NCI-H1436 (cell line): ENCODE results near the gene SORT1.
A peak's percentile ranks its signal among the peaks of the same experiment; 100 is the strongest.
"Not testable (repeated sequence)": the region's sequence is repeated elsewhere in the genome, so short reads cannot be mapped to it uniquely, and the experiment has no call there.

Source experiments
- DNase-seq: peaks from one replicate; lab custom pipeline; 2025; lab: John Stamatoyannopoulos, UW

Gene SORT1

DNA sequence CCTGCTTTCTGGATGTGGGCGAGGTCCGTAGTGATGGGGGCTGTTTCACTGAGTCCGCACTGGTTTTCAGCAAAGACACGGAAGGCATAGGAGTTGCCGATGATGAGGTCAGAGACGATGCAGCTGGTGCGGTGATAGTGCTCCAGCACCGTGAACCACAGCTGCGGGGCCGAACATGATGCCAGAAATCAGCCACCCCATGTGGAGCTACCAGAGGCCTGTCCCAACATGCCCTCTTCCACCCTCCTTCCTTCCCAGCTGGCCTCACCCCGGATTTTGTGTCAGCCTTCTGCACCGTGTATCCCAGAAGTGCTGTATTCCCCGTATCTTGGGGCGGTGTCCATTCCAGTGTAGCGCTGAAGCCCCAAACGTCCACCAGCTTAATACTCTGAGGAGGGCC lies 100.9 kb downstream of the SORT1 start:
- no peak for DNase-seq

DNA sequence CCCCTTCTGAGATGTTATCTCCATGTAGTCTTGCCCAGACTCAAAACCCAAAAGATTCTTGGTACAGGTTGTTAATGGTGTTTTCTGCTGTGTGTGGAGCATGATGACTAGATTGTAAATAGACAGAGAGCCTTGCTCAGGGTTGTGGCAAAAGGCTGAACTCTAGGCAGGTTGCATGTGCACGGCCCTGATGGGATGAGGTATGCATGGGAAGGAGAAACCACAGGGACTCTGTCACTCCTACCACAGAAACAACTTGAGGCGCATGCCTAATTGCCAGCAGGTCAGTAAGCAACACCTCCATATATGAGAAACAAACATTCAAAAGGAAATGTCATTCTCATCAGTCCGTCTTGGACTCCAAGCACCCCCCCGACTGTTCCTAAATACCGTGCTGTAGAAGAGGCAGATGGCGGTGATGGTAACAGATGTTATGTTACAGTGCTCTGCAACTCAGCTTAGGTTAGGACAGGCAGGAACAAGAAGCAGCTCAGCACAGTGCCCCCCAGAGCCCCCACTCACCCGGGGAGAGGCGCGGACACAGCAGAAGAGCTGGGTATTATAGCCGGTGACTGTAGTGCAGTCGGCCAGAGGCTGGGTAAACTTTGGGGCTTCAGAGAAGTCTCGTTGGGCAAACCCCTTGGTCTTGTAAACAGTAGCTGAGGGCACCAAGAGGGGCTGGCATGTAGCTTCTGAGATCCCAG lies 101.9 kb downstream of the SORT1 start:
- no peak for DNase-seq

DNA sequence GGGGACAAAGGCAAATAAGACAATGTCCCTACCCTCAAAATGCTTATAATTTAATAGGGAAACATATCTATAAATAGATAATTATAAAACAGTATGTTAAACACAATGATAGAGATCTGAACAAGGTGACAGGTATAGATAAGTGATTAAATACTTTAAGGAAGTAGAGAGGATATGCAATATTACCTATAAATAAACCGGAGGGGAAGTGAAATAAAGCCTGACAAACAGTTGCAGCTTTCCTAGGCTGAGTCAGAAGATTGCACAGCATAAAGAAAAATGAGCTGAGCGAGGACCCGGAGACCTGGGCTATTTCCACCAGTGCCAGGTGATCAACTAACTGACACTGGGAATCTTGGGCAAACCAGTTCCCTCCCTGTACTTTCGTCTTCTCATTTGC lies 103.2 kb downstream of the SORT1 start:
- no peak for DNase-seq

DNA sequence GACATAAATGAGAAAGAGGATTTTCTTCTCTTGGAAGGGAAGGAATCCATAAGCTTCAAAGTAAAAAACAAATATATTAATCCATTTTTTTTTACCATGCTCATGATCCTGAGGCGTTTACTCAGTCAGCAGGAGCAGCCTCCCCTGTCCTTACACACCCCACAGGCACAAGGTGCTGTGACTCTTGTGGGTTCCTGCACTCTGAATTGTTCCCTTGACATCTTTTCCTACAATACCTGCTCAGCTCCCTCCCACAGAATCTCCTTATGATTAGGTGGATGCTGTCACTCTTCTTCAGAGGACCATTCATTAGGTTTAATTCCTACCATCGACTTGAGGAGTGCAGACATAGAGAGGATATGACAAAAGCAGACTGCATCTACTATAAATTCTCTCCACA lies 104.7 kb downstream of the SORT1 start:
- DNase-seq, result no peak

DNA sequence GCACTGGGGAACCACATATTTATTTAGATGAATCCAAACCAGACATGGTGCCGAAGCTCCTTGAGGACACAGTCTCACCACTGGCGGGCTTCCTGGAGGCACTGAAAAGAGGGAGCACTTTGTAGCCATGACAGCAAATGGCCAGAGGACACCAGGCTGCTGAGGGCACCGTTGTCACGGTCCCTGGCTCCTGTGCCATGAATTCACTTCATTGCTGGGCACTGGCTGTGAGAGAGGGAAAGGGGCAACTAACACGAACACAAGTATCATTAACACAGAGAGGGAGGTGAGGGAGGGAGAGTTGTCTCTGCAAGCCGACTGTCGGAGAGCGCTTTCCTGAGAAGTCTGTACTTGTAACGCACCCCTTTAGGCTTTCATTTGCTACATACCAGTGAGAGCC lies 105.4 kb downstream of the SORT1 start:
- DNase-seq, result no peak

DNA sequence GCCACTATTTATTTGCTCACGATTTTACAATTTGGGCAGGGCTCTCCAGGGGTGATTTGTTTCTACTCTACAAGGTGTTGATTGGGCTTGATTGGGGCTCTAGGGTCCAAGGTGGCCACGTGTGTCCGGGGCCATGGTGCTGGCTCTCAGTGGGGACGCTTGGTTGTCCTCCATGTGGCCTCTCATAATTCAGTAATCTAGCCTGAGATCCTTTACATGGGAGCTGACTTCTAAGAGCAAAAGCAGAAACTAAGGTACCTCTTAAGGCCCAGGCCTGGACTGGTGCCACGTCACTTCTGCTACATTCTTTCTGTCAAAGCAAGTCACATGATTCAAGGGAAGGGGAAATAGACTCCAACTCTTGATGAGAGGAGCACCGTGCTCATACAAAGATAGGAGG lies 106.7 kb downstream of the SORT1 start:
- DNase-seq, result no peak

DNA sequence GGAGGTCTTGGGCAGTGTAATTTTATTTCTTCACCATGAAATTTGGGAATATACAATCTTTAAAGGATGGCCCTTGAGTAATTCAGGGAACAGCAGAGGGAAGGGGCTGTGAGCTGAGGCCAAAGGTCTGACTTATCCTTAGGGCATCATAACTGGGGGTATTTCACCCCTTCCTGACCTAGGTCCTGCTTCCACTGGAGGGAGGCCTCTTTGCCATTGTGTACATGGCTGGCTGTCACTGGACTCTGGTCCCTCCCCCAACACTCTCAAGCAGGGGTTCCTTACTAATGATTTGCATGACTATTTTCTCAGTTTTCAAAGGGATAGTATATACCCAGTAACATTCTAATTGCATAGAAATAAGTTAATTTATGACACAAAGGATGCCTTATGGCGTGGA lies 107.6 kb downstream of the SORT1 start:
- DNase-seq, result no peak

DNA sequence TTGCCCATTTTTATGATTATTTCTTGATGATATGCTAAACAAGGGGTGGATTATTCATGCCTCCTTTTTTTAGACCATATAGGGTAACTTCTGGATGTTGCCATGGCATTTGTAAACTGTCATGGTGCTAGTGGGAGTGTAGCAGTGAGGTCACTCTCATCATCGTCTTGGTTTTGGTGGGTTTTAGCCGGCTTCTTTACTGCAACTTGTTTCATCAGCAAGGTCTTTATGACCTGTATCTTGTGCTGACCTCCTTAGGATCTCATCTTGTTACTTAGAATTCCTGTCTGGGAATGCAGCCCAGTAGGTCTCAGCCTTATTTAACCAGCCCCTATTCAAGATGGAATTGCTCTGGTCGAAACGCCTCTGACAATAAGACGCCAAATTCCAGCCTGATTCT lies 111.0 kb downstream of the SORT1 start:
- DNase-seq, result not testable (repeated sequence)

DNA sequence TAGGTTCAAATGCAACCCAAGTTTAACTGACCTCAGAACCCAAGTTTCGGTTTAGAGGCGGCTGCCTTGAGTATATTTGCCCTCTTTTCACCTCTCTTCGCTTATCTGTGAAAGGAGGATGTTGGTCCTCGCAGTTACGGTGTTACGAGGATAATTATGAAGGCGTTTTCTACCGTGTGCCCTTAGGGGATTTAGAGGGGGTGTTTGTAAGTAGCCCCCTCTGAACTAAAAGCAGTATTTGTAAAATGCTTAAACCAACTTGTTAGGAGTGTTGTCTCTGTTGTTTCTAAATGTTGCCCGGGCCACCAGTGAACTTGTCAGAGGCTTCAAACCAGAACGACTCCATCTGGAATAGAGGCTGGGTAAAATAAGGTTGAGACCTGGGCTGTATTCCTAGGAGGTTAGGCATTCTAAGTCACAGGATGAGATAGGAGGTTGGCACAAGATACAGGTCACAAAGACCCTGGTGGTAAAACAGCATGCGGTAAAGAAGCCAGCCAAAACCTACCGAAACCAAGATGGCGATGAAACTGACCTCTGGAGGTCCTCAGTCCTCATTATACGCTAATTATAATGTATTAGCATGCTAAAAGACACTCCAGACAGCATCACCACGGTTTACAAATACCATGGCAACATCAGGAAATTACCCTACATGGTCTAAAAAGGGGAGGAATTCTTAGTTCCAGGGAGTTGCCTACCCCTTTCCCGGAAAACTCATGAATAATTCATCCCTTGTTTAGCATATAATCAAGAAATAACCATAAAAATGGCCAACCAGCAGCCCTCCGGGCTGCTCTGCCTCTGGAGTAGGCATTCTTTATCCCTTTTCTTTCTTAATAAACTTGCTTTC lies 113.7 kb downstream of the SORT1 start:
- no peak for DNase-seq

DNA sequence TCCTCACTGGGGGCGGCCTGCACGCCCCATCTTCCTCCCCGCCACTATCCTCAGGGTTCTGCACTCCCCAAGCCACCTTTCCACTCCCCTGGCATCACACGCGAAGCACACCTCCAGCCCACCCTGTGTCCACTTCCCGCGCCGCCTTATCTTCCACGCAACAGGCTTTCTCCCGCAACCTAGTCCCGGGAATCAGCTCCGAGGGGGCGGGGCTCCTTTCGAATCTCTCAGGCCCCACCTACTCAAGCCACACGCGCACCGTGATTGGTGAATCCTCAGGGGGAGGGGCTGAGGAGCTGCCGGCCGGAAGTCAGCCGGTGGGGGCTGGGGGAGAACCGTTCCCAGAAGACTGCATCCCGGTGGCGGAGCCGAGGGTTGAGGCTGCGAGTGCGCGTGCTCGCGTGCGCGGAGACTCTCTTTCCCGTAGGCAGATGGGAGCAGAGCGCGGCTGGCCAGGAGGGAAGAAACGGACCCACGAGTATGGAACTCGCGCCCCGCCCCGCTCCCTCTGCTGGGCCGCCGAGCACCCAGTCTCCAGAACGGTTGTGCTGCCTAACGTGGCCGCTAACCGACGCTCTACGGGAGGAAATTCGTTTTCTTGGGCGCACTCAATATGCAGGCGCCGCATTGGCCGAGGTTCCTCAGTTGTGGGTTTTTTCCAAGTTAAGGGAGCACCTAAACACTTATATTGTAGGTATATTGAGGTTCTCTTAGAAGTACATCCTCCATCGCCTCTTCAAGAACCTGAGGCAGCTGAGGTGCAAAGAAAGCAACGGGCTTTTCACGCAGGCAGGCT lies 114.6 kb downstream of the SORT1 start, which contains the start of gene PSRC1:
Gene PSRC1 (minus strand): TSS at position 194 of the 796 bp plus-strand sequence.
- DNase-seq, result peak; percentile 96

DNA sequence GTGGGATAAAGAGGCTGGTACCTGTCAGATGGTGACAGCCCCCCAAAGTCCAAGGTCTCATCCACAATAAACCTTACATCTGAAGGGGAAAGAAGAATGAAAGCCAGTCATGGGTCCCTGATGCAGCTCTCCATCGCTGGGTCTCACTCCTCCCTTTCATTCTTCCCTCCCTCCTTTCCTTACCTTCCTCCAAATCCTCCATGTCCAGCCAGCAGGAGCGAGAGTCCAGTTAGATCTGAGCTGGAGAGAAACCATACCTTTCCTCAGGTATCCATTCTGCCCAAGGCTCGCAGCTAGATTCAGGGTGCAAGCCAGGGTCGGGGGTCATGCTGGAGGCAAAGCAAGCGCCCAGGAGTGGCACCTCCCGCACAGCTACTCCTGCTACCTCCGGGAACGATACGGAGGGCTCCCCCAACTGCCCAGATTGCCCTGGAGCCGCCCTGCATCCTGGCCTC lies 115.2 kb downstream of the SORT1 start:
- DNase-seq, result no peak

DNA sequence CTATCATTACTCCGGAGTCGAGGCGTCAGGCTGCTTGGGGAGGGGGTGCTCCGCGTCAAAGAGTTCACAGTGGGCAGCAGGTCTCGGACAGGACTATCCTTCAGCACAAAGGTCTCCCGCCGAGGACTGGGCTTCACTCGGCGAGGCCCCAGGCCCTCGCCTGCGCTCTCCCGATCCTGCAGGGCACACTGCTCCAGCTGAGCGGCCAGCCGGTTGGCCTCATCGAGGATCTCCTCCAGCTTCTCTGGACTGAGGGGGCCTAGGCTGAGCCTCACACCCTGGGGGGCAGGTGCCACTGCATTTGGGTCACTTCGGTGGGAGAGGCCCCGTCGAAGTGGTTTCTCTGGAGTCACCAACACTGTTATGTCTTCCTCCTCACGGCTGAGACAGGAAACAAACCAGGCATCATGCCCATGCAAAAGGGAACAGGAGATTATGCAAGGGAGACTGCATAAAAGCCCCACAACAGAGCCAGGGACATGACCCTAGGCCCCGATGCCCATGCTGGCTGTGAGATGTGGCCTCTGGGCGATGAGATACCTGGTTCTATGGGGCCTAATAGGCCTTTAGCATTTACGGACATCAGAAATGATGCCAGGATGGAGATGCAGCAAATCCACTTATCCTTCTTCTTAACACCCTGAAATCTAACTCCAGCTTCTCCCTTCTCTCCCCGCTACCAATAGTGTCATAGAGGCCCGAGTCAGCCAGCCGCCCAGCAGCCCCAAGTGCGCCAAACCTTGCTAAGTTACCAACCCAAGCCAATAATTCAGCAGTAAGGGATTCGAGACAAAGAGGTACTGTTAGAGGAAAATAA lies 115.8 kb downstream of the SORT1 start:
- DNase-seq, result no peak

DNA sequence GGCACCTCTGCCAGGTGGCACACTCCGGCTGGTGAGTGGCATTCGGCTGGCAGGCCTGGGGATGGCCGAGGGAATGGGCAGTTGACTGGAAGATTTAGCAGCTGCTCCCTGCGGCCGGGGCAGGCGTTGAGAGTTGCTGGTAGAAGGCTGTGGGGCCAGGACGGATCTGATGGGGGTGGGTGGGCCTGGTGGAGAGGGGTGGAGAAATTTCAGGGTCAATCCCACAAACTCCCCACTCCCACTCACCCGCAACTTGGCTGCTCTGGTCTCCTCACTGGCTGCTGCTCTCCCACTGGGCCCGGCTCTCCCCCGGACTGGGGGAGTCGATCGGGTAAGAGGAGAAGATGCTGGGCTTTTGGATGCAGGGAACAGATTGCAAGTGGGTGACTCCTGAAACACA lies 116.9 kb downstream of the SORT1 start:
- no peak for DNase-seq

DNA sequence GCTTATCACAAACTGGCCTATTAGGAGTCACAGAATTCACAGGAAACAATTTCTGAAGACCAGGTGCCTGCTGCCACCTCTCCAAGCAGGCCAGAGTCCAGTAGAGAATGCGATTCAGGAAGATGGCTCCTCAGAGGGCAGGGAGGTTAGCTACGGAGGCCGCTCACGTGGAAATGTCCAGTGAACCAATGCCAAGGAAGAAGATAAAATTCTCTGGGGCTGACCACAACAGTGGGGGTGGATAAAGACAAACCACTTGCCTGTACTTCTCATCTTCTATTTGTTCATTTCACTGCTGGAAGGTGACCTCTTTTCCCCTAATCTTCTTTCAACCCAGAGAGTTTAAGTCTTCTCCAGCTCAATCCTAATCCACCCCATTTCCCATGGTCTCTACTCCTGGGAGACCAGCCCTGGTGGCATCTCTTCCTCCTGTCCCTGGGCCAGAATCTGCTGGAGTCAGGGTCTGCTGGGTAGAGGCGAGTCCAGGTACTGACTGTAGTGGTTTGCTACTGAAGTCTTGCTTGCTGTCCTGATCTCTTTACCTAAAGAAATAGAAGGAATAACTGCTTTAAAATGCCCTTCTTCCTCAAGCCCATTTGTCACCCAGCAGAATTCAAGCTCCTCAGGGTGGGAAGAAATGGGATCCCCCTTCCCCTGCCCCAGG lies 118.0 kb downstream of the SORT1 start:
- no peak for DNase-seq

DNA sequence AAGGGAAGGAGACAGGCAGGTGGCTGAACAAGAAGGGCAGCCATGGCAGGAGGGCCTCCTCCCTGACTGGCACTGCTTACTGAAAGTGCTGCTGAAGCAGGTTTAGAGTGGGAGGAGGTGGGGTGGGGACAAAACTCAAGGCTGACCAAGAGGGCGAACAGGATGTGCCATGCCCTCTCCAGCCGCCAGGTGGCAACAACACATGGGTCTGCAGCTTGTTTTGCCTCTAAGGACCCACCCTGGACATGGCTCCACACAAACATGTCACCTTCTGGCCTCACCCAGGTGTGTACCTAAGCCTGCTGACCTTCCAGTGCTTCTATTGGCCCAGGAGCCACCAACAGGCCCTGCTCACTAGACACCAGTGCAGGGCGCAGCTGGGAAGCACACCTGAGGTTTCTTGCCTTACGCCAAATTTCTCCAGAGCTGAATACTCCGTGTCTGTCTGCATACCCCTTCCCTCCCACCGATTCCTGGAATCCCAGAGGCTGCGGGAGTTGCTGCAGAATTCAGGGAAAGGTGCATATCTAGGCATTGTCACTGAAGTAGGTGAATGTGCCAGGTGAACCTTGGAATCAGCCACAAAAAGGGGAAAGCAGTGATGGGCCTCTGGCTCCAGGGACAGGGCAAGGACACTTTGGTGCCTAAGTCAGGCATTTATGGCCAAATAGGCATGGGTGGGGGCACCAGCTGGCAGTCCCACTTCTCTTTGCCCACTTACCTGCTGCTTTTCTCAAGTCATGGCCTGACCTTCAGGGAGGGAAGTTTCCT lies 120.1 kb downstream of the SORT1 start:
- peak; percentile 67 for DNase-seq

DNA sequence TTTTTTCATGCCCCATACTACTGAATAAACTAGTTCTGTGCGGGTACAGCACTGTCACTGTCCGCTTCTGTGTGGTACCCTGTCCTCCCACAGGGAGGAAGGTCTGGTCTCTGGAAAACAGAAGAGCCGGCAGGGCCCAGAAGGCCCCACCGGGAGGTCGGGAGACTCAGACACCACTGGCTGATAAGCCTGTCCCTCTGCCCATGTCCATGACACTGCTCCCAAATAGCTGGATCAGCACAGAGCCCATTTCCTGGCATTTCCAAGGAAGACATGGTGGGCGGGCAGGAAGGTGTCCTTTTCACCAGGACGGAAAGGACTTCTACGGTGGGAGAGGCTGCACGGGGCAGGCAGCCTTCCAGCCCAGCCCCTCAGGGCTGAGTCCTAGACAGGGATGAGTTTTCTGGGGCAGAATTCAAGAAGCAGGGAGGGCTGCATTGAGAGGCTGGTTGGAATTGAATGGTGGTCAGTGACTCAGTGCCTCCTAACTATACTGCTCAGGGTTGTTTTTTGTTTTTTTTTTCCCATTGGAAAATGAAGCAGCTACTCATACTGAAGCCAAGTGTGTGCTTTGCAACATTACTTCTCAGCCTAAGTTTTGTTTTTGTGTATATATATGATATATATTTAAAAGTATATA lies 121.9 kb downstream of the SORT1 start:
- DNase-seq, result no peak

DNA sequence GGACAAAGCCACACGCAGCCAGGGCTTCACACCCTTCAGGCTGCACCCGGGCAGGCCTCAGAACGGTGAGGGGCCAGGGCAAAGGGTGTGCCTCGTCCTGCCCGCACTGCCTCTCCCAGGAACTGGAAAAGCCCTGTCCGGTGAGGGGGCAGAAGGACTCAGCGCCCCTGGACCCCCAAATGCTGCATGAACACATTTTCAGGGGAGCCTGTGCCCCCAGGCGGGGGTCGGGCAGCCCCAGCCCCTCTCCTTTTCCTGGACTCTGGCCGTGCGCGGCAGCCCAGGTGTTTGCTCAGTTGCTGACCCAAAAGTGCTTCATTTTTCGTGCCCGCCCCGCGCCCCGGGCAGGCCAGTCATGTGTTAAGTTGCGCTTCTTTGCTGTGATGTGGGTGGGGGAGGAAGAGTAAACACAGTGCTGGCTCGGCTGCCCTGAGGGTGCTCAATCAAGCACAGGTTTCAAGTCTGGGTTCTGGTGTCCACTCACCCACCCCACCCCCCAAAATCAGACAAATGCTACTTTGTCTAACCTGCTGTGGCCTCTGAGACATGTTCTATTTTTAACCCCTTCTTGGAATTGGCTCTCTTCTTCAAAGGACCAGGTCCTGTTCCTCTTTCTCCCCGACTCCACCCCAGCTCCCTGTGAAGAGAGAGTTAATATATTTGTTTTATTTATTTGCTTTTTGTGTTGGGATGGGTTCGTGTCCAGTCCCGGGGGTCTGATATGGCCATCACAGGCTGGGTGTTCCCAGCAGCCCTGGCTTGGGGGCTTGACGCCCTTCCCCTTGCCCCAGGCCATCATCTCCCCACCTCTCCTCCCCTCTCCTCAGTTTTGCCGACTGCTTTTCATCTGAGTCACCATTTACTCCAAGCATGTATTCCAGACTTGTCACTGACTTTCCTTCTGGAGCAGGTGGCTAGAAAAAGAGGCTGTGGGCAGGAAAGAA lies 122.9 kb downstream of the SORT1 start:
- DNase-seq, result no peak

DNA sequence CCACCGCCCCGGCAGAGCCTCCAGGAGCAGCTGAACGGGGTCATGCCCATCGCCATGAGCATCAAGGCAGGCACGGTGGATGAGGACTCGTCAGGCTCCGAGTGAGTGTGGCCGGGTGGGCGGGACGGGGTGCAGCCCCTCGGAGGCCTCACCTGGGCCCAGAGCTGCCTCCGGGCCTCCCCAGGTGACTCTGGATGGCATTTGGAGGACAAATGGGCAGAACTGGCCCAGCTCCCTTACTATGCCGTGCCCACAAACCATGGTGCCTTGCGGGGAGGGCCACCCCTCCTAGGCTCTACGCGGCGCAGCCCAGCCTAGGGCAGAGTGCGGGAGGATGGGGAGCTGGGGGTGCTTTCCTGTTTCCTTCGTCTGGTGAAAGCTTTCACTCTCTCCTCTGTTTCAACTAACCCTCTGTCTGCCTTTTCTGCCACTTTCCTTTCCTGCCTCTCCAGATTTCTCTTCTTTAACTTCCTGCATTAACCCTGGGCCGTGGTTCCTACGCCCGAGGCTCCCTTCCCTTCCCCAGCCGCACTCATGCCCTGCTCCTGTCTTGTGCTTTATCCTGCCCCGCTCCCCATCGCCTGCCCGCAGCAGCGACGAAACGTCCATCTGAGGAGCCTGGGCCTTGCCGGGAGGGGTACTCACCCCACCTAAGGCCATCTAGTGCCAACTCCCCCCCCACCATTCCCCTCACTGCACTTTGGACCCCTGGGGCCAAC lies 124.0 kb downstream of the SORT1 start:
- DNase-seq, result no peak
